Astrocyte (in vitro differentiated cells and primary cell): ENCODE results near the gene RIBC2.

Source experiments
- CTCF ChIP-seq: IDR thresholded peaks from 2 replicates; pipeline ENCODE4 v1.5.1; 2011; ENCODE audit warnings: low read depth, mild to moderate bottlenecking, inconsistent platforms, low read length, moderate library complexity; ENCODE audit not compliant: insufficient read depth
- EZH2 ChIP-seq: IDR thresholded peaks from 2 replicates; pipeline ENCODE4 v1.6.1; 2012; ENCODE audit warnings: mild to moderate bottlenecking, low read length, inconsistent platforms; ENCODE audit not compliant: insufficient read depth

GRCh38 chr22:45472426-45472825, 58.9 kb downstream of the RIBC2 start:
- TF ChIP-seq CTCF (no peak), EZH2 (no peak)
